Amniotic stem cell (primary cell): Measurements from ENCODE around the gene KIRREL3.

Source experiments
- DNase-seq: peaks from one replicate; lab custom pipeline; 2025; lab: John Stamatoyannopoulos, UW

KIRREL3 gene

GRCh38 chr11:126469311-126469710 is 531.3 kb downstream of the KIRREL3 start:
- no peak for DNase-seq

GRCh38 chr11:126468102-126468521 is 532.5 kb downstream of the KIRREL3 start:
- DNase-seq: no peak

GRCh38 chr11:126467471-126467870 is 533.1 kb downstream of the KIRREL3 start:
- no peak for DNase-seq

GRCh38 chr11:126467046-126467370 is 533.6 kb downstream of the KIRREL3 start:
- DNase-seq: no peak

- DNase-seq: no peak
Measured at GRCh38 chr11:126466236-126467045, 534.1 kb downstream of the KIRREL3 start.

GRCh38 chr11:126465573-126466188 is 534.9 kb downstream of the KIRREL3 start:
- no peak for DNase-seq

GRCh38 chr11:126464796-126465195 is 535.8 kb downstream of the KIRREL3 start:
- no peak for DNase-seq

- DNase-seq: no peak
Measured at GRCh38 chr11:126462422-126462821, 538.1 kb downstream of the KIRREL3 start.

- no peak for DNase-seq
Measured at GRCh38 chr11:126461996-126462395, 538.6 kb downstream of the KIRREL3 start.

GRCh38 chr11:126461096-126461440 is 539.5 kb downstream of the KIRREL3 start:
- no peak for DNase-seq

GRCh38 chr11:126460417-126461095 is 540.0 kb downstream of the KIRREL3 start:
- no peak for DNase-seq

GRCh38 chr11:126459691-126460281 is 540.8 kb downstream of the KIRREL3 start:
- DNase-seq: no peak

GRCh38 chr11:126457817-126458216 is 542.8 kb downstream of the KIRREL3 start:
- no peak for DNase-seq

- no peak for DNase-seq
Measured at GRCh38 chr11:126456783-126457542, 543.6 kb downstream of the KIRREL3 start.

- DNase-seq: no peak
Measured at GRCh38 chr11:126456089-126456488, 544.5 kb downstream of the KIRREL3 start.

GRCh38 chr11:126452241-126453101 is 548.1 kb downstream of the KIRREL3 start:
- no peak for DNase-seq

GRCh38 chr11:126451211-126451802 is 549.3 kb downstream of the KIRREL3 start:
- no peak for DNase-seq

- DNase-seq: no peak
Measured at GRCh38 chr11:126450806-126451205, 549.8 kb downstream of the KIRREL3 start.

GRCh38 chr11:126450198-126450597 is 550.4 kb downstream of the KIRREL3 start:
- DNase-seq: no peak

- DNase-seq: no peak
Measured at GRCh38 chr11:126446581-126446980, 554.0 kb downstream of the KIRREL3 start.

GRCh38 chr11:126444072-126444471 is 556.5 kb downstream of the KIRREL3 start:
- DNase-seq: no peak
